Activated T-cell treated with anti-CD3 and anti-CD28 coated beads for 48 hours (primary cell): ENCODE results near the gene CHERP.
"Not testable (repeated sequence)": the region's sequence is repeated elsewhere in the genome, so short reads cannot be mapped to it uniquely, and the experiment has no call there.

ENCODE experiments used
- DNase-seq: peaks from one replicate; pipeline ENCODE4 v3.0.0-alpha.2; 2020; ENCODE audit warnings: low read depth

The CHERP gene

GRCh38 chr19:16476401-16476800, 65.8 kb downstream of the CHERP start:
- DNase-seq, result no peak

DNA sequence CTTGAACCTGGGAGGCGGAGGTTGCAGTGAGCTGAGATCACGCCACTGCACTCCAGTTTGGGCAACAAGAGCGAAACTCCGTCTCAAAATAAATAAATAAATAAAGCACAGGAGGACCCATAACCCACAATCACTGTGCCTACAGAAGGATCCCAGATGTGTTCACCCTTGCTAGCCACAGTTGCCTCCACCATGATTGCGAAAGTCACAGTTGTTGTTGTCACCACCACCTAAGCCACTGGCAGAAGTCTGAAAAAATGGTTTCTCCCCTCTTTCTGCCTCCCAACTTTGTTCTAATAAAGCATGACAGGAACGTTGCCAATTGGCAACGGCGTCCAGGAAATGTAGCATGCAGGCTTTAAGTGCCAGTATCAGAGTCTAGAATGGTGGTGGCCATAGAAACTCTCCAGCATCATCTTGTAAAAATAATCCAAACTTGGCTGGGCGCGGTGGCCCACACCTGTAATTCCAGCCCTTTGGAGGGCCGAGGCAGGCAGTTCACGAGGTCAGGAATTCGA, 68.3 kb downstream of the CHERP start:
- no peak for DNase-seq

DNA sequence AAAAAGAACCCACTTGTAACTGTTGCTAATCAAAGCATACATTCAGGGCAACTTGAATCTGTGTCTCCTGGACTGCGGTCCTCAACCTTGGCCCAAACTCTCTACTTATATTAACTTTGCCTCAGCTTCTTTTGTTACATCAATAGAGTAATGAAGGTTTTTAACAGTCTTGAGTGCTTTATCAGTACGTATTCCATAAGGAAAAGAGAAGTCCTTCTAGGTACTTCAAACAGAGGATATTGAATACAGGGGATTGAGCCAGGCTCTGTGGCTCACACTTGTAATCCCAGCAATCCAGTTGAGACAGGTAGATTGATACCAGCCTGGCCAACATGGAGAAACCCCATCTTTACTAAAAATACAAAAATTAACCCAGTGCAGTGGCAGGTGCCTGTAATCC, 69.2 kb downstream of the CHERP start:
- DNase-seq, result no peak

- not testable (repeated sequence) for DNase-seq
These were observed 69.7 kb downstream of the CHERP start for GRCh38 chr19:16472559-16472899.

DNA sequence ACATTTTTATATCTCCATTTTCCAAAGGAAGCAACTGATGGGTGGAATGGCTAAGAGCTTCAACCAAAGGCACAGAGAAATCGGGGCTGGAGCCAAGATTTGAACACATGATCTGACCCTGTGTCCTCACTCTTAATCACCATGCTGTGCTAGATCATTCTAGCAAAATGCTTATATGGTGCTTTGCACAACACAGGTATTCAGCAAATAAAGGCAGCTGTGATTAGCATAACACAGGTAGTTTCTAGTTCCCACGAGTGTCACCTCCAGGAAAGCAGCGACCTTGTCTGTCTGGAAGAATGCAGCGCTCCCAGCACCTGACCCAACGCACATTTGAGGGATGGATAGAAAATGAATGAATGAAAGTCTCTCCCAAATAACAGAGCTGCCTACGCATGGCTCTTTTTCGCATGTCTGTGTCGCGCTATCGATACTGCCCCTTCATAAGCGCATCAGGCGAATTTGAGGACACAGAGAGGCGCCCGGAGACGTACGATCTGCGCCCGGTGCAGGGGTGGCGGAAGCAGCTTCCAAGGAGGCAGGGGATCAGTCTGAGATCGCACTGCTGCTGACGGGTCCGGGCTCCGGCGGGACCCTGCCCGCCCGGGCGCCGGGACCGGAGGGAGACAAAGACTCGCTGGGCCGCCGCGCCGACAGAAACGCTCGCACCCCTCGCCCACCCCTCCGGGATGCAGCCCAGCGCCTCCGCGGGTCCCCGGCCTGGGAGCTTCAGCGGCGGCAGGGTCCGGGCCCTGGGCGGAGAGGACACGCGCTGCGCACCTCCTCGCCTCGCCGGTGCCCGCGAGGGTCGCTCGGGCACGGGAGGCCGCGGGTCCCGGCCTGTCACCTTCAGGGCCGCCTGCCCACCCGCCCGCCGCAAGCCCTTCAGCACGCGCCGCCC, 71.1 kb downstream of the CHERP start:
- no peak for DNase-seq

- DNase-seq, result no peak
These were observed 71.7 kb downstream of the CHERP start for GRCh38 chr19:16470541-16470910.
